ENCODE measurements around the gene TAS2R41.
"Not testable (repeated sequence)": the region's sequence is repeated elsewhere in the genome, so short reads cannot be mapped to it uniquely, and the experiment has no call there.

Gene TAS2R41

DNA sequence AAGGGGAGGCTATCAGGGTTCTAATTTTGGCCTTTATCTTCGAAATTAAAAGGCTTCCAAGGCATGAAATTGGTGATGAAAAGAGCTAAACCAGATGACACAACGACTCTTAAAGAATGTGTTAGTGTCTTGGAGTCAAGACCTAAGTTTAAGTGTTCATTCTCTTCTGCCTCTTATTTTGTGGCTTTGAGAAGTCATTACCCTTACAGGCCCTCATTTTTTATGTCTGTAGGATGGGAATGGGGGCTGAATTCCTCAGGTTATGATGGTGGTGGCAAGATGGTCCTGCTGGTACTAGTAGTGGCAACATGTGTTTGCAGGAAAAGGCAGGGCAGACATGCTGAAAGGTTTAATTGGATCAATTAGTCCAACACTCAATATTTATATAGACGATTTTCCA, 19.0 kb upstream of the TAS2R41 start:
- no peaks in the 10 kb centered on the region for H3K36me3 ChIP-seq (ENCODE audit: control insufficient read depth, insufficient read depth, low read length)
- no peak overlapping the region for H3K4me3 ChIP-seq (ENCODE audit: low read length)
- no peak overlapping the region for H3K9ac ChIP-seq (ENCODE audit: low read length)
- H3K4me1 ChIP-seq (ENCODE audit: control insufficient read depth, insufficient read depth, low read length): no peaks in the 10 kb centered on the region
- H3K9me3 ChIP-seq (ENCODE audit: control insufficient read depth, low read length): no peaks in the 10 kb centered on the region
- no peaks in the 10 kb centered on the region for H3K27me3 ChIP-seq (ENCODE audit: control insufficient read depth, insufficient read depth, low read length)

DNA sequence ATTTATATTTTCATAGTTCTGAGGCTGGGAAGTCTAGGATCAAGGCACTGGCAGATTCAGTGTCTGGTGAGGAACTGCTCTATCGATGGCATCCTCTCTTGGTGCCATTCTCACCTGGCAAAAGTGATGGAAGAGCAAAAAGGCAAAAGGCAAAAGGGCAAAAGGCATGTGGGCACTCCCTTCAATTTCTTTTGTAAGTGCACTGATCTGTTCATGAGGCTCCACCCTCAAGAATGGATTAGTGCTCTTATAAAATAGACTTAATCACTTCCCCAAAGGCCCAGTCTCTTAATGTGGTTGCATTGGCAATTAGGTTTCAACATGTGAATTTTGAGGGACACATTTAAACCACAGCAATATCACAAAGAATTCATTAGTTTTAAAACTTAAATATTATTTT, 18.3 kb upstream of the TAS2R41 start:
- Histone ChIP-seq H3K4me1 (ENCODE audit: control insufficient read depth, insufficient read depth, low read length) (no peaks in the 10 kb centered on the region), H3K9ac (ENCODE audit: low read length) (no peak overlapping the region), H3K27me3 (ENCODE audit: control insufficient read depth, insufficient read depth, low read length) (no peaks in the 10 kb centered on the region), H3K36me3 (ENCODE audit: control insufficient read depth, insufficient read depth, low read length) (no peaks in the 10 kb centered on the region), H3K9me3 (ENCODE audit: control insufficient read depth, low read length) (no peaks in the 10 kb centered on the region), H3K4me3 (ENCODE audit: low read length) (no peak overlapping the region)

DNA sequence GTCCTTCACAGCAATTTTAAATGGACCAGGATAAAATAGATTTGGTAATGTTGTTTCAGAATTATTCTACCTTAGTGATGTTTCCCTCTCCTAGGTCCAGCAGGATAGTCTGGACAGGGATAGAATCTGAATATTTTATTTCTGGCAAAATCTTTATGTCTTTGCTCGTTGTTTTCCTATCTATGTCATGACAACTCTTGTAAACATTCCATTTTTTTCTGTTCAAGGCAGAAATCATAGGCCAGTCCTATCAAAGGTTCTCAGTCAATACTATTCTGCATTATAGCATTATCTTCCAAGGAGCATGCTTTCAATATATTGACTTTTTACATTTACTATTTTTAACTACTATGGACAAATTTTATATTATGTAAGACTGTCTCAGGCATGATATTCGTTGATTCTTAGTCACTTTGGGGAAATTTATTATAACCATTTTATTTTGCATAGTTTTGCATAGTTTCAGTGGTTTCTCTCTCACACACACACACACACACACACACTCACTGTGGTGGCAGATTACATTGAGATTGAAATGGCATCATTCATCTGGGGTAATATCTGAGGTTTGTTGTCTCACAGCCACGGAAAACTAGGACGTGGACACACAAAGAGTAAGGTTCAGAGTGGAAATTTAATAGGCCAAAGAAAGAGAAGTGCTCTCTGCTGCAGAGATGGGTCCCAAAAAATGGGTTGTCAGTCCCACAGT, 17.2 kb upstream of the TAS2R41 start:
- no peak overlapping the region for H3K4me3 ChIP-seq (ENCODE audit: low read length)
- no peaks in the 10 kb centered on the region for H3K36me3 ChIP-seq (ENCODE audit: control insufficient read depth, insufficient read depth, low read length)
- no peaks in the 10 kb centered on the region for H3K27me3 ChIP-seq (ENCODE audit: control insufficient read depth, insufficient read depth, low read length)
- no peaks in the 10 kb centered on the region for H3K9me3 ChIP-seq (ENCODE audit: control insufficient read depth, low read length)
- H3K9ac ChIP-seq (ENCODE audit: low read length): no peak overlapping the region
- no peaks in the 10 kb centered on the region for H3K4me1 ChIP-seq (ENCODE audit: control insufficient read depth, insufficient read depth, low read length)

DNA sequence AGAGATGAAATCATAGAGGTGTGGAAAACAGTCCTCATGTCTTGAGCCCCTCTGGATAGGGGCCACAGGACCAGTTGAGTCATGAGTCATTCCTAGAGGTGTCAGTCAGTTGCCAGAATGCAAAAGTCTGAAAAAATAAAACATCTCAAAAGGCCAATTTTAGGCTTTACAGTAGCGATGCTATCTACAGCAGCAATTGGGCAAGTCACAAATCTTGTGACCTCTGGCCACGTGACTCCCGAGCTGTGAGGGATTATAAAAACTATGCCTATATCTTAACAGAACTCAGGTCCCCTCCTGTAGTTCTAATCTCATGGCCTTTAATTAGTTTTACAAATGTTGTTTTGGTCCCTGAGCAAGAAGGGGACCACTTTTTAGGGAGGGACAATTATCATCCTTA, 15.6 kb upstream of the TAS2R41 start:
- H3K9me3 ChIP-seq (ENCODE audit: control insufficient read depth, low read length): no peaks in the 10 kb centered on the region
- no peak overlapping the region for H3K9ac ChIP-seq (ENCODE audit: low read length)
- H3K27me3 ChIP-seq (ENCODE audit: control insufficient read depth, insufficient read depth, low read length): no peaks in the 10 kb centered on the region
- H3K4me1 ChIP-seq (ENCODE audit: control insufficient read depth, insufficient read depth, low read length): no peaks in the 10 kb centered on the region
- H3K4me3 ChIP-seq (ENCODE audit: low read length): no peak overlapping the region
- H3K36me3 ChIP-seq (ENCODE audit: control insufficient read depth, insufficient read depth, low read length): no peaks in the 10 kb centered on the region

DNA sequence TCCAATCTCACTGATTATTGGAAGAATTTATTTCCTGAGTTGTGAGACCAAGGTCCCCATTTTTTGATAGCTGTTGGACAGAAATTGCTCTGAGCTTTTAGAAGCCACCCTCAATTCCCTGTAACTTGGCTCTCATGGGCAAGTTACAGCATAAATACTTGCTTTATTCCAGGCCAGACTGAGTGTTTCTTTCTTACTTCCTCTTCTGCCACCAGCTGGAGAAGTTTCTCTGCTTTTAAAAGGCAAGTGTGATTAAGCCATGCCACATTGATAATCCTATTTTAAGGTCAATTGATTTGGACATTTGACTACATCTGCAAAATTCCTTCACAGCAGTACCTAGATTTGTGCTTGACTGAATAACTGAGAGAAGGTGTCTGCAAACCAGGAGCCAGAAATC, 14.1 kb upstream of the TAS2R41 start:
- no peak overlapping the region for H3K9ac ChIP-seq (ENCODE audit: low read length)
- no peak overlapping the region for H3K4me3 ChIP-seq (ENCODE audit: low read length)
- H3K36me3 ChIP-seq (ENCODE audit: control insufficient read depth, insufficient read depth, low read length): no peaks in the 10 kb centered on the region
- H3K9me3 ChIP-seq (ENCODE audit: control insufficient read depth, low read length): no peaks in the 10 kb centered on the region
- no peaks in the 10 kb centered on the region for H3K27me3 ChIP-seq (ENCODE audit: control insufficient read depth, insufficient read depth, low read length)
- no peaks in the 10 kb centered on the region for H3K4me1 ChIP-seq (ENCODE audit: control insufficient read depth, insufficient read depth, low read length)

DNA sequence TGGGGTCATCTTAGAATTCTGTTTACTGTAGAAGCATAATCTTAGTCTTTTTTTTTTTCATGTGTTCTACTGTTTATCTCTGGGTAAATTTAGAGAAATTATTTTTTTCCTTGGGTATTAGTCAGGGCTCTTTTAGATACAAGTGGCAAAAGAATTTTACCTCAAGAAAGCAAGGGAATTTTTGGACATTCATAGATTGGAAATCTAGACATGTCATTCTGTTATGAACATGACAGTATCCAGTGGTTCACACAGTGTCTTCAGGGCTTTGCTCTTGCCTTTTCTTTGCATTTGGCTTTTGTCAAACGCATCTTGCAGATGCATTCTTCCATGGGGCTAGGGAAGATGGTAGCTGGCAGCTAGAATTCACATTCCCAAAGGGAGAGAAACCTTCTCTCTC, 13.7 kb upstream of the TAS2R41 start:
- H3K4me3 ChIP-seq (ENCODE audit: low read length): no peak overlapping the region
- no peak overlapping the region for H3K9ac ChIP-seq (ENCODE audit: low read length)
- H3K27me3 ChIP-seq (ENCODE audit: control insufficient read depth, insufficient read depth, low read length): no peaks in the 10 kb centered on the region
- H3K36me3 ChIP-seq (ENCODE audit: control insufficient read depth, insufficient read depth, low read length): no peaks in the 10 kb centered on the region
- no peaks in the 10 kb centered on the region for H3K9me3 ChIP-seq (ENCODE audit: control insufficient read depth, low read length)
- no peaks in the 10 kb centered on the region for H3K4me1 ChIP-seq (ENCODE audit: control insufficient read depth, insufficient read depth, low read length)

DNA sequence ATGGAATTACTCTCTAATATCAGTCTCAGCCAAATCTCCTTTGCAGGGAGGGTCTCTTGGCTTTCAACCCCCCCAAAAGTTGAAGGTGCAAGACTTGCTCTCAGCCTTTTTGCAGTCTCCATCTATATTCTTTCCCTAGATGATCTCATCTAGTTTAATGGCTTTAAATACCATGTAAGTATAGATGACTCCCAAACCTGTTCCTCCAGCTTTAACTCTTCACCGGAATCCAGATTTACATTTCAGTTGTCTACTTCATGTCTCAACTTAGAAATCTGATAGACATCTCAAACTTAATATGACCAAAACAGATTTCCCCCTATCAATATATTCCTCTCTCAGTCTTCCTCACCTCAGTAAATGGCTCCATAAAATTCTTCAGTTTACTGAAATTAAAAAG, 9.9 kb upstream of the TAS2R41 start:
- Histone ChIP-seq H3K36me3 (ENCODE audit: control insufficient read depth, insufficient read depth, low read length) (no peaks in the 10 kb centered on the region), H3K27me3 (ENCODE audit: control insufficient read depth, insufficient read depth, low read length) (no peaks in the 10 kb centered on the region), H3K4me3 (ENCODE audit: low read length) (no peak overlapping the region), H3K9me3 (ENCODE audit: control insufficient read depth, low read length) (no peaks in the 10 kb centered on the region), H3K4me1 (ENCODE audit: control insufficient read depth, insufficient read depth, low read length) (no peaks in the 10 kb centered on the region), H3K9ac (ENCODE audit: low read length) (no peak overlapping the region)

DNA sequence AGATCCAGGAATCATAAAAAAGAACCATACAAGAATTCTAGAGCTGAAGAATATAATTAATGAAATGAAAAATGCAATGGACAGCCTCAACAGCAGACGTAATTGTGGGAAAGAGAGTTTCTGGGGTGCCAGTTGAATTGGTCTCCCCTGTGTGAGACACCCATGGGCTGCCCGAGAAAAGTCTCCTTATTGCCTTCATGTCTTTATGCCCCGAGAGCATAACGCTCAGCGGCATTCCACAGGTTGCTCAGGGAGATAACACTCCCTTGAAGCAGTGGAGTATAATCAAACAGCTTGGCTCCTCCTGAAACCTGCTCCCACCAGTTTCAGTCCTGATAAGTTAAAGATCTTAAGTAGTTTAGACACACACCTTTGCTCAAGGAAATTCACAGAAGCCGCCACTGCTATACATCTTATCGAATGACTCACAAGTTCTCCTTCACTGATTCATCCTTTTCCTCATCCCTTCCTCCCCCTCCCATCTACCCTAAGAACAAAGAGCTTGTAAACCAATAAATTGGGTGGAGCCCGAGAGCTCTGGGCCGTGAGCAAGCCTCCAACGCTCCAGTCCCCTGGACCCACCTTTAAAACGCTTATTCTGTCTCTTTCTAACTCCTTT, 5.5 kb upstream of the TAS2R41 start:
- not testable (repeated sequence) for H3K4me3 ChIP-seq (ENCODE audit: low read length); H3K9me3 ChIP-seq (ENCODE audit: control insufficient read depth, low read length); H3K9ac ChIP-seq (ENCODE audit: low read length)

DNA sequence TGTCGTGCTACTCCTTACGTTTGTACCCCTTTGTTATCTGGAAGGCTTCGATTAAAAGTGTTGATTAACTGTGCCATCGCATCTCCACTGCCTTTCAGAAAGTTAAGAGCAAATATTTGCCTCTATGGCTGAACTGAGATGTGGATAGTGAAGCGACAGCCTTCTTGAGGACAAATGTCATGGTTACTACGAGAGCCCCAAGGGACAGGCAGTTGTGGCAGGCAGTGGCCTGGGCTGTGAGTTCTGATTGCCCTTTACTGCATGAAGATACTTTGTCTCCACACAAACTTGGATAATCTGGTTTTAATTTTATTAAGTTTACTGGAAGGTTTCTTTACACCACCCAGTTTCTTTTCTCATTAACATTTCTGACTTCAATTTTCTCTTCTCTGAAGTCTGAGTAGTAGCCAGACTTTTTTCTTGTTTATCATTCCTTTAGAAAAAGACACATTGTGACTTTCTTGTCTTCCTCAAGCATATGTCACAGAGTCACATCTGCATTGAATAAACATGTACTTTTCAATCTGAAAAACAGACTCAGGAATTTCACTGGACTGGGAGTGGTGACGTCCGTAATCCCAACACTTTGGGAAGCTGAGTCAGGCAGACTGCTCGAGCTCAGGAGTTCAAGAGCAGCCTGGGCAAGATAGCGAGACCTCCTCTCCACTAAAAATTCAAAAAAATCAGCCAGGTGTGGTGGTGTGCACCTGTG, 1.5 kb downstream of the TAS2R41 start:
- H3K27me3 ChIP-seq (ENCODE audit: control insufficient read depth, insufficient read depth, low read length): no peaks in the 10 kb centered on the region
- no peaks in the 10 kb centered on the region for H3K9me3 ChIP-seq (ENCODE audit: control insufficient read depth, low read length)
- H3K4me3 ChIP-seq (ENCODE audit: low read length): no peak overlapping the region
- H3K36me3 ChIP-seq (ENCODE audit: control insufficient read depth, insufficient read depth, low read length): no peaks in the 10 kb centered on the region
- H3K9ac ChIP-seq (ENCODE audit: low read length): no peak overlapping the region
- H3K4me1 ChIP-seq (ENCODE audit: control insufficient read depth, insufficient read depth, low read length): no peaks in the 10 kb centered on the region

More for the DNA sequence above, 5.5 kb upstream of the TAS2R41 start:
- H3K36me3 ChIP-seq (ENCODE audit: control insufficient read depth, insufficient read depth, low read length); H3K27me3 ChIP-seq (ENCODE audit: control insufficient read depth, insufficient read depth, low read length); H3K4me1 ChIP-seq (ENCODE audit: control insufficient read depth, insufficient read depth, low read length): not testable (repeated sequence)

DNA sequence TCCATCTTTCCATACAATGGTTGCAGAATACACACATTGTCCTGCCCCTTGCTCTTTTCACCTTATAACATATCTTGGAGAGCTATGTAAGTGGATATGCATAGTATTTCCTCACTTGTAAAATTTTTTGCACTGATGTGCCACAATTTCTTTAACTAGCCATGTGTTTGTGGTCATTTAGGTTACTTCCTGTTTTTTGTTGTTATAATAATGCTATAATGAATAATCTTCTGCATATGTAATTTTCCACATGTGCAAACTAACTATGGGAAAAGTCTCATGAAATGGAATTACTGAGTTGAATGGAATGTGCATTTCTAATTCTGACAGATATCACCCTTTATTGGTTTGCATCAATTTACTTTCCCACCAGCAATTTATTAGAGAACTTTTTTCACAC, 2.8 kb downstream of the TAS2R41 start:
- Histone ChIP-seq H3K9ac (ENCODE audit: low read length) (no peak overlapping the region), H3K36me3 (ENCODE audit: control insufficient read depth, insufficient read depth, low read length) (no peaks in the 10 kb centered on the region), H3K9me3 (ENCODE audit: control insufficient read depth, low read length) (no peaks in the 10 kb centered on the region), H3K4me3 (ENCODE audit: low read length) (no peak overlapping the region), H3K4me1 (ENCODE audit: control insufficient read depth, insufficient read depth, low read length) (no peaks in the 10 kb centered on the region), H3K27me3 (ENCODE audit: control insufficient read depth, insufficient read depth, low read length) (no peaks in the 10 kb centered on the region)

DNA sequence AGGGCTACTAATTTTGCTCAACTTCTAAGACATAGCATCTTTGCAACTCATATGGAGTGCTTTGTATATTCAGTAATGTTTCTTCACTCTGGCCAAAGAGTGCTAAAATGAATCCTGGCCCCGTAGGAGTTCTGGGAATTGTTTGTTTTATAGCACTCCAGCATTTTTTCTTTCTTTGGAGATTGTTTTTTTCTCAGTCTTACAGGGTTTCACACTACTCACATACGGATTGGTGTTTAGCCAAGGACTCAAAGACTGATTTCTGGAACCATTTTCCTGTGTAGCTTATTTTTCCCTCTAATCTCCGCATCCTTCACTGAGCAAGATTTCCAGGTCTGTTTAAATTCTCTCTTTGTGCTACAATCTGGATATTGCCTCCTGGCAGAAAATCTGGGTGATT, 6.4 kb downstream of the TAS2R41 start:
- no peak overlapping the region for H3K4me3 ChIP-seq (ENCODE audit: low read length)
- no peaks in the 10 kb centered on the region for H3K9me3 ChIP-seq (ENCODE audit: control insufficient read depth, low read length)
- no peaks in the 10 kb centered on the region for H3K36me3 ChIP-seq (ENCODE audit: control insufficient read depth, insufficient read depth, low read length)
- H3K4me1 ChIP-seq (ENCODE audit: control insufficient read depth, insufficient read depth, low read length): no peaks in the 10 kb centered on the region
- H3K9ac ChIP-seq (ENCODE audit: low read length): no peak overlapping the region
- no peaks in the 10 kb centered on the region for H3K27me3 ChIP-seq (ENCODE audit: control insufficient read depth, insufficient read depth, low read length)

DNA sequence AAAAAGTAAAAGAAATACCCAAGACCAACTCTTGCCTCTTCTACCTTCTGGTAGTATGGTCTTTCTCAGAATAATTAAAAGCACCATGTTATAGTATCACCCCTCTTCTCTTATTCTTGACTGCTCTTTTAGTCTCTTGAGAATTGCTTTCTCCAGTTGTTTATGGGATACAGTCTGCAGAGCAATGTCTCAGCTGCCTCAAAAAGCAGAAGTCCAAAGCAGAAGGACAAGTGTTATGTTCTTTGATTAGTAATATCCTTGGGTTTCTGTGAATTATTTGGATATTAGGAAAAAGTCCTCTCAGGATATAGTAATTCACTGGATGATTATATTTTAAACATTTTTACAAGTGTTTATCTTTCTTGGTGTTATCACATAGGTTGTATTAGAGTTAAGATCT, 7.4 kb downstream of the TAS2R41 start:
- Histone ChIP-seq H3K9me3 (ENCODE audit: control insufficient read depth, low read length) (no peaks in the 10 kb centered on the region), H3K36me3 (ENCODE audit: control insufficient read depth, insufficient read depth, low read length) (no peaks in the 10 kb centered on the region), H3K4me1 (ENCODE audit: control insufficient read depth, insufficient read depth, low read length) (no peaks in the 10 kb centered on the region), H3K4me3 (ENCODE audit: low read length) (no peak overlapping the region), H3K9ac (ENCODE audit: low read length) (no peak overlapping the region), H3K27me3 (ENCODE audit: control insufficient read depth, insufficient read depth, low read length) (no peaks in the 10 kb centered on the region)

All from mucosa of stomach (tissue), 1 donor.